Measurements from ENCODE around the gene PNMA6A.
"Not testable (repeated sequence)": the region's sequence is repeated elsewhere in the genome, so short reads cannot be mapped to it uniquely, and the experiment has no call there.

The PNMA6A gene

GRCh38 chrX:153113851-153114250, 41.6 kb downstream of the PNMA6A start:
- DNase-seq; H3K36me3 ChIP-seq (replicated peaks); H3K4me3 ChIP-seq (ENCODE audit: low read depth, low read length); H3K27me3 ChIP-seq (replicated peaks); in situ Hi-C loops (cut with HindIII; ENCODE audit: low pct_ligation_motif_present, low sequenced_read_pairs); H3K27ac ChIP-seq: not testable (repeated sequence)

GRCh38 chrX:153117754-153118153, 45.5 kb downstream of the PNMA6A start:
- H3K4me3 ChIP-seq (ENCODE audit: low read depth, low read length); H3K27me3 ChIP-seq (replicated peaks); H3K27ac ChIP-seq; H3K36me3 ChIP-seq (replicated peaks); in situ Hi-C loops (cut with HindIII; ENCODE audit: low pct_ligation_motif_present, low sequenced_read_pairs); DNase-seq: not testable (repeated sequence)

- H3K4me3 ChIP-seq (ENCODE audit: low read depth, low read length); H3K36me3 ChIP-seq (replicated peaks); H3K27me3 ChIP-seq (replicated peaks); H3K27ac ChIP-seq; DNase-seq; in situ Hi-C loops (cut with HindIII; ENCODE audit: low pct_ligation_motif_present, low sequenced_read_pairs): not testable (repeated sequence)
Measured at GRCh38 chrX:153120230-153120629, 48.0 kb downstream of the PNMA6A start.

GRCh38 chrX:153123468-153123867, 51.2 kb downstream of the PNMA6A start:
- in situ Hi-C loops (cut with HindIII; ENCODE audit: low pct_ligation_motif_present, low sequenced_read_pairs); H3K27ac ChIP-seq; H3K27me3 ChIP-seq (replicated peaks); DNase-seq; H3K4me3 ChIP-seq (ENCODE audit: low read depth, low read length); H3K36me3 ChIP-seq (replicated peaks): not testable (repeated sequence)
